HG02840 (cell line): Measurements from ENCODE around the gene VSIG10L2.
"Not testable (repeated sequence)": the region's sequence is repeated elsewhere in the genome, so short reads cannot be mapped to it uniquely, and the experiment has no call there.

ENCODE experiments used
- ATAC-seq: cut with Tn5 transposase; IDR thresholded peaks from one replicate; pipeline ENCODE4 v1.9.1; 2021; ENCODE audit warnings: mild to moderate bottlenecking, moderate library complexity, moderate number of reproducible peaks; ENCODE audit not compliant: unreplicated experiment, low FRiP score

Gene VSIG10L2

DNA sequence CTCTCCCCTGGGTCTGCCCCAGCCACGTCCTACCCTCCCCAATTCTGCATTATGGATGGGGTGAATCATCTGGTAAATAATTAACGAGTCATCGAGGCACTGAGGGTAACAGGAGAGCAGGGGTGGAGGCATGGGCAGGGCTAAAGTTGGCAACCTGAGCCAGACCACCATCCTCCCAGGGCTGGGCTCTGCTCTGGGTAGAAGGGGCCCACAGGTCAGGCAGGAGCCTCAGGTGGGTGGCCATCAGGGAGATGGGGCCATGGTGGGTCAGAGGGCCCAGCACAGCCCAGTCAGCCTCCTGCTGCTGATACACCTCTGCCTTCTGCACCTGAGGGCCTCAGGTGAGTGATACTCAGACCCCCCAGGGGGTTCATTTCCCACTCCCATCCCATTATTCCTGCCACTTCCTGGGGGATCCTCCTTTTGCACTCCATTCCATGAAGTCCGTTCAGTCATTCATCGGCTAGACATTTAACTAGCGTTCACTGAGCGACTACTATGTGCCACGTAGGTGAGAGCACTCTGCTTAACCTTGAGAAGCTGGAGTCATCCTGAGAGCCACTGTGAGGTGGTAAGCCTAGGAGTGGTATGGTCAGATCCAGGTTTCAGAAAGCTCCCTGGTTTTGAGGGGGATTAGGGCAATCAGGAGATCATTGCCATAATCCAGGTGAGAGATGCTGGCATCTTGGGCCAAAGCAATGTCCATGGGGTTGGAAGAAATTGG, at the start of gene VSIG10L2:
Gene VSIG10L2, plus strand, starts transcription at position 248 of the 724 bp plus-strand sequence. Its CDS starts 12 bp downstream, at position 260.
- no peak for ATAC-seq

DNA sequence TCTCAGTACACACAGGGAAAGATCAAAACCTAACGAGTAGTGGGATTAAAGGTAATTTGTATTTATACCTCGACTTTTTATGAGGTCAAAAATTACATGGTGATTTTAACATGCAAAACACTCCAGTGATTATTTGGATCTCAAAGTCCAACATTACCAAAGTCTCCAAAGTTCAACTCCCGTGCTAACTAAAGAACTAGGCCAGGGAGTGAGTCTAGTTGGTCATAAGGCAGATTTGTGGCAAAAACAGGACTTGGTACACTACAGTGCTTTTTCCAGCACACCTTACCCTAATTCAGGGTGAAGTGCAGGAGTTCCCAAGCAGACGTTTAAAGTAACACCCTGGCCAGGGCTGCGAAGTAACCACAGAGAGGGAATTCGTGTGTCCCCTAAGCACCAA, 44.0 kb upstream of the VSIG10L2 start:
- ATAC-seq: no peak

DNA sequence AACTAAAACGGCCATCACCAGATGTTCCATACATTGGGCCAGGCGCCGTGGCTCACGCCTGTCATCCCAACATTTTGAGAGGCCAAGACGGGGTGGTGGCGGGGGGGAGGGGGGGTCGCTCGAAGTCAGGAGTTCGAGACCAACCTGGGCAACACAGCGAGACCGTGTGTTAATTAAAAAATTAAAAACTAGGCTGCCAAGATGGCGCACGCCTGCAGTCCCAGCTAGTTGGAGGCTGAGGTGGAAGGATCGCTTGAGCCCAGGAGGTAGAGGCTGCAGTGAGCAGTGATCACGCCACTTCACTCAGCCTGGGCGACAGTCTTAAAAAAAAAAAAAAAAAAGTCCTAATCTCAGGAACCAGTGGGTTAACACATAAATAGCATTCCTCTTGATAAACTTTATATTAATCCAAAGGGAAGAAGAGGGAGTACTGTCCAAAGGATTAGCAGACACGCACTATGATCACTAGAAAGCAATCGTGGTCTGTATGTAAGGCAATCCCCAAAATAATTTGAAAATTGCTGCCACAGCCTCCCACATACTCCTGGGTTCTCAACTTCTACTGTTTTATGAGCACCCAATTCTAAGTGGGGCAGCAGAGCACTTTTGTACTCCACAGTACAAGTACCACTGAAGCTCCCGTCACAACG, 43.4 kb upstream of the VSIG10L2 start:
- no peak for ATAC-seq

DNA sequence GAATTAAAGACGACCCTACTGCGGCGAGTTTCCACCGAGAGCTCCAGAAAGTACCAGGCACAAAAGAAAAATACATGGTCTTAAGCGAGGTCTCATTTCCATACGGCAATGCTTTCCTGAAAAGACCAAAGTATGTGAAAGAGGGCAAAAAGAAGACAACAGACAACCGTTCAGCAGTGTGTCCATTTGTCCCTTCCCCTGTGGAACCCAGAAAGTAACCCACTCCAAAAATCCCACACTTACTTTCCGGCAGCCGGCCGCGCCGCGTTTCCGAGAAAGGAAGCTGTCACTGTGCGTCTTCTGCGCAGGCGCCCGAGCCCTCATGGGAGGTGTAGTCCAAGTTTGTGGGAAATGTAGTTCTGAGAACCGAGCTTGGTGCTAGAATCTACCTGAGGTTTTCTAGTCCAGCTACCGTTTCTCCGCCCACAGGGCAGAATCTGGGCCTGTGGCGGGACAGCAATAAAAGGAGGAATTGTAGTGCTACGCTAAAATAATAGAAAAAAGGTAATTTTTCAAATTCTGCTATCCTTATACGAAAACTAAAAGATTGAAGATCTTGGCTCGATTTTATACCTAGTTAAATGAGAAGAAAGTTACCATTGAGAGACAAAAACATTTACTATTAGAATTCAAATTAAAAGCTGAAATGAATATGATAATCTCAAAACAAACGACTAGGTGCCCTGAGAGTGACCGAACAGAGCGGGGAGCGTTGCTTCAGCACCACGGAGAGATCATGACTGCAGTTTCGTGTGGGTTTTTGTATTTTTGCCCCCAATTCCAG, 42.7 kb upstream of the VSIG10L2 start, which contains the start of gene PUS3:
Gene PUS3, minus strand, starts transcription at position 280 of the 784 bp plus-strand sequence. CDS start 6,922 bp downstream, outside the sequence.
- peak; percentile 95 for ATAC-seq

DNA sequence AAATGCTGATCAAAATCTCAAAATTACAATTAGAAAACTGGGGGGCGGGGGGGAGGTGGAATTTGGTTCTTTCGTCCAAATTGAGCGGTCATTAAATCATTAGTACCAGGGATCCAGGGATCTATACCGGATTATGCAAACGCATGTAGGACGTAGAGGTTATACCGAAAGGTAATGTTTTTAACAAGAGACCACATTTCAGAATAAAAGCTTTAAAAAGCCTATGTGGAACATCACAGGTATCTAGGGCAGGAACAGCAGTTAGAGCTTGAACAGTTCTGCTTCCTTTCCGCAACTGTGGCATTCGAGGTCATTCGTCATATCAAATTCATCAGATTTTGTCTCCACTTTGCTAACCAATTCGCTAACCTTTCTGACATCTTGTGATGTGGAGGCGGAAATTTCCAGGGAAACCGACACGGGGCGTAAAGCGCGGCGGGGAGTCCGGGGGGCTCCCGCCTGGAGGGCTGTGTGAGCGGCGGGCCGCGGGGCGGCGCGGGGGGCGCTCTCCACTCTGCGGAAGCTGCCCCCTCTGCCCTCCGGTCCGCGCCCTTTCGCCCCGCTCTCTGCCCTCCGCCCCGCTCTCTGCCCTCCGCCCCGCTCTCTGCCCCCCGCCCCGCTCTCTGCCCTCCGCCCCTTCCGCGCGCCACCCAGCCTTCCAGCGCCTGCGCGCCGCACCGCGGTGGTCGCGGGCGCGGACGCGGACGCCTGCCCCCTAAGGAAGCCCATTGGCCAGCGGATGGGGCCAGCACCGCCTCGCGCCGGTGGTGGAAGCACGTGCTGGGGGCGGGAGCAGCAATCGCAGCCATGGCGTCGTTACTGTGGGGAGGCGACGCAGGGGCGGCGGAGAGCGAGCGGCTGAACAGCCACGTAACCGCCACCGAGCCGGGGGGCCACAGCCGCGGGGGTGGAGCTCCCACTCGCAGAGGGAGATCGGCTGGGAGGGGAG, 41.9 kb upstream of the VSIG10L2 start, which contains the start of gene DDX25:
Gene DDX25, plus strand, starts transcription at position 798 of the 949 bp plus-strand sequence. Its CDS starts 10 bp downstream, at position 808.
- no peak for ATAC-seq

DNA sequence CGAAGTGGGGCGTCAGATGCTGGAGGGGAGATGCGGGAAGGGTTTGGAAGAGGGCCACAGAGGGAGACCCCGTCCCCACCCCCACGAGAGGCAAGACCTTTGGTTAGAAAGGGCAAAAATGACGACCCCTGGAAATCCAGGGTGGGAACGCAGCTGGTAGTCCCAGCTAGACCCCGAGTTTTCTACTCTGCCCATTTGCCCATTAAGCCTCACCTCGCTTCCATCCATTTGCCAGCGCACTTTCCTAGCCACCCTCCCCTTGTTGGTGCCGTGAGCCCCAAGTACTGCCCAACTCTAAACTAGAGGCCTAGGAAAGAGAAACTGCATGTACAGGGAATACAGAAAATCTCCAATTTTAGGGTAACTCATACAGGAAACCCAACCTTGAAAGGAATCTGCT, 41.2 kb upstream of the VSIG10L2 start:
- no peak for ATAC-seq

DNA sequence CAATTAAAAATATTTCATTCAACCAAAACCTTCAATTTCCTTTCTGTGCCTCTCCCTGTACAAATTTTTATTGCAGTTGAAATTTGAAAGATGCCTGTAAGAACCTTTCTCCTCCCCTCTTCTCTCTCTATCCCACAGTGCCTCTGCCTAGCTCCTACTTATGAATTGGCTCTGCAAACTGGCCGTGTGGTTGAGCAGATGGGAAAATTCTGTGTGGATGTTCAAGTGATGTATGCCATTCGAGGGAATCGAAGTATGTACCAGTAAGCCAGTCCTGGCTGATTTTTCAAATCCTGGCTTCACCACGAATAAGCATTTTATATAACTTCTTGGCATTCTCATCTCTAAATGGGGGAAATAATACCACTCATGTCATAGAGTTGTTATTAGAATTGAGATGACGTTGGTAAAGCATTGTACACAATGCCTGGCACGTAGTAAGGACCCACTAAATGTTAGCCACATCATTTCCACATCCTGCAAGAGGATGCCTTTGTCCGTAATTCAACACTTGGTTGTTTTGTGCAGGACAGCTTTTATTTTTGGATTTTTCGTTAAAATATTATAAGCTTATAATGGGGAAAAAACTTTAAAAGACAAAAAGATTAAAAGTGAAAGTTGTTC, 35.5 kb upstream of the VSIG10L2 start:
- ATAC-seq: no peak

DNA sequence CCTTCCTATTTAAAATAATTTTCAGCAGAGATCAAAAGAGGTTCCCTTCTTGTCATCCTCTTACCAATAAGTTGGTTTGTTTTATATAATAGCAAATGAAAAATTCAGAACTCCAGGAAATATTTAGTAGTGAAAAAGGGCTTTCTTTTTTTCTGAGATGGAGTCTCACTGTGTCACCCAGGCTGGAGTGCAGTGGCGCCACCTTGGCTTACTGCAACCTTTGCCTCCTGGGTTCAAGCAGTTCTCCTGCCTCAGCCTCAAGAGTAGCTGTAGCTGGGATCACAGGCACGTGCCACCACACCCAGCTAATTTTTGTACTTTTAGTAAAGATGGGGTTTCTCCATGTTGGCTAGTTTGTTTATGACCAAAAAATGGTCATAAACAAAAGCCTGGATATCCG, 31.2 kb upstream of the VSIG10L2 start:
- ATAC-seq: not testable (repeated sequence)

DNA sequence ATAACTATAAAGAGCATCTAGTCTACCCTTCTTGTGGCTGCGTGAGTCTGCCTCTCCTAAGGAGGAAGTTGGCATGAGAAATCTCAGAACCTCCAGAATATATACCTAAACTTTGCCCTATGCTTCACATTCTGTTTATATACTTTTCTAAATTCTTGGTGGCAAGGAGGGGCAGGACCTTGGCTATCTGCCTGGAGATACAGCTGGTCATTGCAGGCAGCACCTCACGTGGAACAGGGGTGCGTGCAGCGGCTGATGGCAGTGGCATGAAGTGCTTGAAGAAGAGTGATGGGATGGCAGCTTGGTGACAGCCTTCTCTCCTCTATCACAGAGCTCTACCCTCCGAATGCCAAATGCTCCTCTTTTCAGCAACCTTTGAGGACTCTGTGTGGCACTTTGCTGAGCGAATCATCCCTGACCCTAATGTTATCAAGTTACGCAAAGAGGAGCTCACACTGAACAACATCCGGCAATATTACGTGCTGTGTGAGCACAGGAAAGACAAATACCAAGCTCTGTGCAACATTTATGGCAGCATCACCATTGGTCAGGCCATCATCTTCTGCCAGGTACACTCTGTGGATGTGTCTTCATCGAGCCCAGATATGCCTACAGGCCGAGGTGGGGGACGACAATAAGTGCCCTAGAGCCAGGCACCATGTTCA, 29.0 kb upstream of the VSIG10L2 start:
- no peak for ATAC-seq

DNA sequence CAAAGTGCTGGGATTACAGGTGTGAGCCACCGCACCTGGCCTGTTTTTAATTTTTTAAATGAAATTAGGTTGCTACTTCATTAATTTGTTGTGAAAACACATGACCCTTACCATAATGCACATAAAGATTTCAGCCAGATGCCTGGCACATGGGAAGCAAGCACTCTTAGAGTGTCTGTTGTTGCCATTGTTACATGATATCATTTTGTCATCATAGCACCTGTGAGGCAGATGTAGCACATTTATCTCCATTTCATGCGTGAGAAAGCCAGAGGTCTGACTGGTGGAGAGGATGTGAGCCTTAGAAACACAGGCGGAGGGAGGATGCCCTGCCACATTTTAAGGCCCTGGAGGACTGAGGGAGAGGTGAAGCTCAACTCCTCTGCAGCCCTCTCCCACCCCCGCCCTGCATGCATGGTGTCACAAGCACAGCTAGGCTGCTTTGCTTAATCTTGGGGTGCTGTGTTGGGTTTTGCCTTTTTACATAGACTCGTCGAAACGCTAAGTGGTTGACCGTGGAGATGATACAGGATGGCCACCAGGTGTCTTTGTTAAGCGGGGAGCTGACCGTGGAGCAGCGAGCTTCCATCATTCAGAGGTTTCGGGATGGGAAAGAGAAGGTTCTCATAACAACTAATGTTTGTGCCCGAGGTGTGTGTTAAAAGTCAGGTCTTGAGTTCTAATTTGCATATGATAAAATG, 27.6 kb upstream of the VSIG10L2 start:
- ATAC-seq: no peak

DNA sequence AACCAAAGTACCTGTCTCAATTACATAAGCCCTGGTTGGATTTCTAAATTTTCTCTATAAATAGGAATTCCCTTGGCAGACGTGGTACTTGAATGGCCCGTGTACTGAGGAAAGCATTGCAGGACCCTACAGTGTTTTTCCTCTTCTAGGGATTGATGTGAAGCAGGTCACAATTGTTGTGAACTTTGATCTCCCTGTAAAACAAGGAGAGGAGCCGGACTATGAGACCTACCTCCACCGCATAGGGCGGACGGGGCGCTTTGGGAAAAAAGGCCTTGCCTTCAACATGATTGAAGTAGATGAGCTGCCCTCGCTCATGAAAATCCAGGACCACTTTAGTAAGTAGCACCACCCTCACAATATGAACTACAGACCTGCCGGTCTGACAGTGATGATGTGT, 24.8 kb upstream of the VSIG10L2 start:
- ATAC-seq: no peak

DNA sequence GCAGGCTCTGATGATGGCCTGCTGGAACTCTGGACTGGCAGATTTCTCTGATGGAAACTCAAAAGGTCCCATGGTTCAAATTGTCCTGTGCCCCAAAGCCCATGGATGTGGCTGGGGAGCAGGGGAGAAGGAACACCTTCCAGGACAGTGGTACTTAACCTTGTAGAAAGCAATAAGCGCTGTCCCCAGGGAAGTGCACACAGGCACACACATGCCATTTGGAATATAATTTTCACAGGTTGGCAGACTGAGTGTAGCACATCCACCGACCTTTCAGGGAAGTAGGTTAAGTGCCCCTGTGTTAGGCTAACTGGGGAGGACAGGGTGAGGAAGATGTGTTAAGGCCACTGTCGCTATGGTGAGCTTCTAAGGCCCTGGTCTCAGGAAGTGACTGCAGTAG, 23.7 kb upstream of the VSIG10L2 start:
- no peak for ATAC-seq

DNA sequence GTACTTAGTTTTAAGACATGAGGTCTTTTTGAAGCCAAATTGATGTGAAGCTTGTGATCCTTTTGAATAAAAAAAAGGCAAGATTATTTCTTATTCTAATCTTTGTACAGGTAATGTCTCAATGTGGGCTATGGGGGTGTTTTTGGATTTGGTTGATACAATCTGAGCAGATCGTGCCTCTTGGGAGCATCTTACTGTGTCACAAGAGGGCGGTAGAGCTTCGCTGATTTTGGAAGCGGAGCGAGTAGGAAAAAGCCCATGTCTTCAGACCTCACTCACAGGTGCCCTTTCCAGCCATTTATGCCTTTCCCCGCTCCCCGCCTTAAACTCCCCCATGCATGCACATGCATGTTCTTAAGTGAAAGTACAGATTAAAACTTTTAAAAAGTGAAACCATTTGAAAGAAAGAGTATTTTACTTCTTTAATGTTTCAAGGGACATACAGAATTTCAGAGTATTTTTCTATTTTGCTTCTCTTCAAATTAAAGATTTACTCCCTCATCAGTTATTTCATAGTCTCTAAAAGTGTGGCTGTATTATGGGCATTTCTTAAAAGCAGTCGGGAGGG, 22.7 kb upstream of the VSIG10L2 start:
- ATAC-seq: no peak

DNA sequence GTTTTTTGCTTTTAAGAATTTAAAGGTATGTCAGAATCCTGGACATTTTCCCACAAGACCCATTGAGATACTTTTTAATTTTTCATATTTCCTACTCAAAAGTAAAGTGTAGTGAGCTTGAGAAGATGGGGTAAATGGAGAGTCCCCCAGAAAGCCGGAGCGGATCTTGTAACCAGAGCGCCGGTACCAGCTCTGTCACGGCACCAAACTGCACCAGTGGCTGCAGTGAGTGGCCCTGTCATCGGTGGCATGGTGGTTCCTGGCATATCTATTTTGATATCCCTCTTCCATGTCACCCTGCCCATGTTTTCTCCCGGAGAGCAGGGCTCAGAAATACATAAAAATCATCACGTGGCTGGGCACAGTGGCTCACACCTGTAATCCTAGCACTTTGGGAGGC, 22.2 kb upstream of the VSIG10L2 start:
- ATAC-seq: no peak

DNA sequence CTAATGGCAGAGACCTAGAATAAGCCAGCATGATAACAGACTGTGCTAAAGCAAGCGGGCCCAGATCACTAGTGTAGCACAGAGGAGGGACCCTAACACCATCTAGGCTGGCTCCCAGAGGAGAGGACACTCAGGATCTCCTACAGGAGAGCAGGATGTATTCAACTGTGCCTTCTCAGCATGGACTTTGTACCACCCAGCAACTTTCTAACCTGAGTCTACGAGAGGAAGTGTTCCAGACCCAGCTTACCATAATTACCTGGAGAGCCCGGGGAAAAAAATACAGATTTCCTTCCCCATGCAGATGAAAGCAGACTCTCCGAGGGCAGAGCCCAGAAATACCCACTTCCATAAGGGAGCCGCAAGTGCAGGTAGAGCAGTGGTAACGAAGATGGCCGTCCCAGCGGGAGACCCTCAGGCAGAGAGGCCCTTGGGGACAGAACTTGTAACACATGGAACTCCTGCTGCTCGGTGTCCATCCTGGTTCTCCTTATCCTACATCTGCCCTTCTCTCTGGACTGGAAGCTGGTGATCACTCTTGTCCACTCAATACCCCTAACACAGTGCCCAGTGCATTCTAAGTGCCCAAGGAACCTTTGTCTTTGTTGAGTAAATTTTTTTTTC, 21.3 kb upstream of the VSIG10L2 start:
- no peak for ATAC-seq

DNA sequence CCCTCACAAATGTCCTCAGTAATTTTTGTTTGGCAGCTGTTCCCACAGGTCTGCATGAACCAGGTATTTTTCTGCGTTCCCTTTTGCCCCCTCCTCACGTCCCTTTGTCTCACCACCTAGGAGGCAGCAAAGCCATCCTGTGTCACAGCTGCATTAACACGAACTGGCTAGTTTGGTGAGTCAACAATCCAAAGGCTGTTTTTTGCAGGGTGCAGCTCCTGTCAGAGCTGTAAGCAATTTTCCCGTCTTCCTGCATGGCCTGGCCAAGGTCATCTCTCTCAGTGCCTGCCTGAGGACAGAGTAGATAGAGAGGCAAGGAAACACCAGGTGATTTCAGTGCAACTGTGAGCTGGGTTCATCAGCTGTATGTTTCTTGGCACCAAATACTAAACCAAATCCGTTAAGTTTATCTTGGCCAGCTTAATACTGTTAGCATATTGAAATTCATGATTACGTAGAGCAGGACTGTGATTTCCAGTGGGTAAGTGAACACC, 20.6 kb upstream of the VSIG10L2 start:
- ATAC-seq: no peak

DNA sequence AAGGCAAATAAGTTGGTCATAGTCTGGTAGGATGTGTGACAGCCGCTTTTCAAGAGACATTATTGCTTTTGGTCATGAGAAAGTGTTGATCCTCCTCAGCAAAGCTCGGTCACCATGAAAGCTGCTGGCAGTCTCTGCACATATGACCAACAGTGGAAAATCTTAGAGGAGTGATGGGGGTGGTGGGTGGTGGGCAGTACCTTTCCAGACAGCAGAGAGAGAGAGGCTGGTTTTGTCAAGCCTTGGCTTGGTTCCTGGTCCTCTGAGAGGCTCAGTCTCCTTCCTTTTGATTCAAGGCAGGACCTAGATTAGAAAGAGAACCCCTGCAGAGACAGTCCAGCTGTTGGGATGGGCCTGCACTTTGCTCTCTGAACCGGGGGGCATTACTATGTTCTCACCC, 20.0 kb upstream of the VSIG10L2 start:
- no peak for ATAC-seq
